Astrocyte (in vitro differentiated cells and primary cell): ENCODE data around the gene GPR32.

ENCODE experiments used
- EZH2 ChIP-seq: IDR thresholded peaks from 2 replicates; pipeline ENCODE4 v1.6.1; 2012; ENCODE audit warnings: mild to moderate bottlenecking, low read length, inconsistent platforms; ENCODE audit not compliant: insufficient read depth
- TF ChIP-seq, protein P1 (sequence below): IDR thresholded peaks from 2 replicates; pipeline ENCODE4 v1.5.1; 2011; ENCODE audit warnings: low read depth, mild to moderate bottlenecking, inconsistent platforms, low read length, moderate library complexity; ENCODE audit not compliant: insufficient read depth

DNA sequence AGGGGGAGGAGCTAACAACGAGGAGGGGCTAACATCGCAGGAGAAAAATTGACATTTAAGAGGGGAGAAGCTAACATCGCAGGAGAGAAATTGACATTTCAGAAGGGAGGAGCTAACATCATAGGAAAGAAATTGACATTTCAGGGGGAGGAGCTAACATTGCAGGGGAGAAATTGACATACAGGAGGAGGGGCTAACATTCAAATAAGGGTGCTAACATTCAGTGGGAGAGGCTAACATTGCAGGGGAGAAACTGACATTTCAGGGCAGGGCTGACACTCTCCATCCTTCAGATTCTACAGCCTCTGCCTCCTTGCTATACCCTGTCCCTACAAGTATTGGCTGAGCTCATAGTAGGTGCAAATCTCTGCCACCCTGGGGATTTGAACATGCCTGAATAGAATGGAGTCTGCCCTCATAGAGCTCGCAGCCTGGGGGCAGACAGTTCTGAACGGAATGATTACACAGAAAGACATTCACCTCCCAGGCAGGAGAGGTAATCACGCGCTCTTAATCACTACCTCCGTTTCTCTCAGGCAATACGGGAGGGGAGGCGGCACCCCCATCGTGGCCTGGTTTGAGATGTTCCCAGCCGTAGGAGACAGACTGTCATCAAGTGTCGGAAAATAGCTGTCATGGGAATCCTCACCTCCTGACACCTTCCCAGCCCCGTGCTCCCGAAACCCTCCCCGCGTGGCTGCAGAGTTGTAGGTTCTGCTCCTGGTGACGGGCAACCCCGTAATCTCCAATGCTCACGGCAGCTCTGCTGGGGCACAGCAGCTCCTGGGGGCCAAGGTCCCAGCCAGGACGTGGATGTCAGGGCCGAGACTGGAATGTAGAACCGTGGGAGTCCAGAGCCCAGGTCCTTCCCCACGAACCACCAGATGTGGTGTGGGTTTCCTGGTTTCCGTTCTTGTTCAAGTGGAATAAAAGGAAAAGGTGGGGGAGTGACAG, 9.5 kb downstream of the GPR32 start:
- TF ChIP-seq, protein P1, sequence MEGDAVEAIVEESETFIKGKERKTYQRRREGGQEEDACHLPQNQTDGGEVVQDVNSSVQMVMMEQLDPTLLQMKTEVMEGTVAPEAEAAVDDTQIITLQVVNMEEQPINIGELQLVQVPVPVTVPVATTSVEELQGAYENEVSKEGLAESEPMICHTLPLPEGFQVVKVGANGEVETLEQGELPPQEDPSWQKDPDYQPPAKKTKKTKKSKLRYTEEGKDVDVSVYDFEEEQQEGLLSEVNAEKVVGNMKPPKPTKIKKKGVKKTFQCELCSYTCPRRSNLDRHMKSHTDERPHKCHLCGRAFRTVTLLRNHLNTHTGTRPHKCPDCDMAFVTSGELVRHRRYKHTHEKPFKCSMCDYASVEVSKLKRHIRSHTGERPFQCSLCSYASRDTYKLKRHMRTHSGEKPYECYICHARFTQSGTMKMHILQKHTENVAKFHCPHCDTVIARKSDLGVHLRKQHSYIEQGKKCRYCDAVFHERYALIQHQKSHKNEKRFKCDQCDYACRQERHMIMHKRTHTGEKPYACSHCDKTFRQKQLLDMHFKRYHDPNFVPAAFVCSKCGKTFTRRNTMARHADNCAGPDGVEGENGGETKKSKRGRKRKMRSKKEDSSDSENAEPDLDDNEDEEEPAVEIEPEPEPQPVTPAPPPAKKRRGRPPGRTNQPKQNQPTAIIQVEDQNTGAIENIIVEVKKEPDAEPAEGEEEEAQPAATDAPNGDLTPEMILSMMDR: no peak
- TF ChIP-seq EZH2: no peak
